OCI-LY3 (cell line): ENCODE data around the gene FGF5.
"Not testable (repeated sequence)": the region's sequence is repeated elsewhere in the genome, so short reads cannot be mapped to it uniquely, and the experiment has no call there.

Experiments
- H2AFZ ChIP-seq: fragments of 200-600, 300-600 bp; shearing (Covaris generic); 2 replicates; pipeline ENCODE4 v1.6.0; 2014; ENCODE audit warnings: antibody characterized with exemption, low read depth, low read length
- H3K27ac ChIP-seq: fragments of 200-600, 300-600 bp; sonication (generic); 2 replicates; pipeline ENCODE4 v1.5.1; 2014; ENCODE audit warnings: mild to moderate bottlenecking, low read length, moderate library complexity, mixed read lengths
- H3K27me3 ChIP-seq: fragments of 200-600, 300-600 bp; sonication (generic); 2 replicates; pipeline ENCODE4 v1.6.1; 2014; ENCODE audit warnings: low read depth, low read length, mixed read lengths
- H3K36me3 ChIP-seq: fragments of 200-600, 300-600 bp; sonication (generic); replicated peaks from 2 replicates; pipeline ENCODE3; 2014; ENCODE audit warnings: low read depth, low read length, mixed read lengths
- H3K4me1 ChIP-seq: fragments of 300-600, 200-600 bp; sonication (generic); 2 replicates; pipeline ENCODE4 v1.6.1; 2014; ENCODE audit warnings: low read length, mixed read lengths
- H3K4me2 ChIP-seq: fragments of 200-600, 300-600 bp; sonication (generic); 2 replicates; pipeline ENCODE4 v1.6.1; 2014; ENCODE audit warnings: low read length, mixed read lengths
- H3K4me3 ChIP-seq: fragments of 300-600, 200-600 bp; sonication (generic); 2 replicates; pipeline ENCODE4 v1.5.1; 2014; ENCODE audit warnings: antibody characterized with exemption, mild to moderate bottlenecking, low read length, moderate library complexity
- H3K79me2 ChIP-seq: fragments of 300-600, 200-600 bp; shearing (Covaris generic); 2 replicates; pipeline ENCODE4 v1.6.1; 2014; ENCODE audit warnings: mild to moderate bottlenecking, low read length, mixed read lengths
- H3K9ac ChIP-seq: fragments of 300-600, 200-600 bp; shearing (Covaris generic); 2 replicates; pipeline ENCODE4 v1.6.0; 2014; ENCODE audit warnings: mild to moderate bottlenecking, low read length, moderate library complexity
- H3K9me3 ChIP-seq: fragments of 200-600, 300-600 bp; shearing (Covaris generic); 2 replicates; pipeline ENCODE4 v1.6.1; 2014; ENCODE audit warnings: low read length, mixed read lengths; ENCODE audit not compliant: insufficient read depth
- H4K20me1 ChIP-seq: fragments of 200-600, 300-600 bp; sonication (generic); 2 replicates; pipeline ENCODE4 v1.6.1; 2016; ENCODE audit warnings: low read length, mixed read lengths; ENCODE audit not compliant: insufficient read depth
- CTCF ChIP-seq: fragments of 200-600, 300-600 bp; sonication (generic); IDR thresholded peaks from 2 replicates; pipeline ENCODE4 v1.5.1; 2014; ENCODE audit warnings: antibody characterized with exemption, low read length, low read depth
- EZH2phosphoT487 ChIP-seq: fragments of 200-600 bp; shearing (Covaris generic); IDR thresholded peaks from 2 replicates; pipeline ENCODE4 v1.6.1; 2018; ENCODE audit warnings: antibody characterized with exemption, mixed run types, low read depth

Gene FGF5

GRCh38 chr4:80286451-80286850, 20.0 kb downstream of the FGF5 start:
- H2AFZ ChIP-seq = no peak overlapping the region
- no peak overlapping the region for H3K27ac ChIP-seq
- no peaks in the 10 kb centered on the region for H3K27me3 ChIP-seq
- H3K9me3 ChIP-seq = no peaks in the 10 kb centered on the region
- no peaks in the 10 kb centered on the region for H3K79me2 ChIP-seq
- TF ChIP-seq CTCF (no peak), EZH2phosphoT487 (no peak)
- H4K20me1 ChIP-seq = no peaks in the 10 kb centered on the region
- H3K4me2 ChIP-seq = no peak overlapping the region
- H3K9ac ChIP-seq = no peak overlapping the region
- no peaks in the 10 kb centered on the region for H3K36me3 ChIP-seq
- no peaks in the 10 kb centered on the region for H3K4me1 ChIP-seq
- H3K4me3 ChIP-seq = no peak overlapping the region

GRCh38 chr4:80290665-80291064, 24.2 kb downstream of the FGF5 start:
- not testable (repeated sequence) for H3K27me3 ChIP-seq, H2AFZ ChIP-seq, H3K79me2 ChIP-seq, H3K36me3 ChIP-seq, H3K4me1 ChIP-seq, H3K4me2 ChIP-seq, H3K9ac ChIP-seq, H3K27ac ChIP-seq, H3K4me3 ChIP-seq, H4K20me1 ChIP-seq, H3K9me3 ChIP-seq

GRCh38 chr4:80294206-80294605, 27.7 kb downstream of the FGF5 start:
- no peaks in the 10 kb centered on the region for H3K36me3 ChIP-seq
- H3K4me3 ChIP-seq = no peak overlapping the region
- no peaks in the 10 kb centered on the region for H3K79me2 ChIP-seq
- TF ChIP-seq EZH2phosphoT487 (no peak), CTCF (no peak)
- H3K27me3 ChIP-seq = no peaks in the 10 kb centered on the region
- no peaks in the 10 kb centered on the region; the same call in 1 of the 2 replicates for H3K9me3 ChIP-seq
- no peak overlapping the region for H3K27ac ChIP-seq
- no peak overlapping the region for H3K9ac ChIP-seq
- H4K20me1 ChIP-seq = no peaks in the 10 kb centered on the region
- no peak overlapping the region for H2AFZ ChIP-seq
- no peak overlapping the region for H3K4me2 ChIP-seq
- no peaks in the 10 kb centered on the region for H3K4me1 ChIP-seq

GRCh38 chr4:80295336-80295735, 28.9 kb downstream of the FGF5 start:
- H2AFZ ChIP-seq = no peak overlapping the region
- H3K4me3 ChIP-seq = no peak overlapping the region
- no peaks in the 10 kb centered on the region for H3K36me3 ChIP-seq
- TF ChIP-seq EZH2phosphoT487 = no peak
- no peak for TF ChIP-seq CTCF
- H3K9me3 ChIP-seq = no peaks in the 10 kb centered on the region; the same call in 1 of the 2 replicates
- no peak overlapping the region for H3K27ac ChIP-seq
- H3K4me2 ChIP-seq = no peak overlapping the region
- no peaks in the 10 kb centered on the region for H4K20me1 ChIP-seq
- H3K79me2 ChIP-seq = no peaks in the 10 kb centered on the region
- H3K4me1 ChIP-seq = no peaks in the 10 kb centered on the region
- no peak overlapping the region for H3K9ac ChIP-seq
- H3K27me3 ChIP-seq = no peaks in the 10 kb centered on the region

GRCh38 chr4:80295826-80296225, 29.4 kb downstream of the FGF5 start:
- no peaks in the 10 kb centered on the region; the same call in 1 of the 2 replicates for H3K9me3 ChIP-seq
- no peaks in the 10 kb centered on the region for H3K27me3 ChIP-seq
- TF ChIP-seq CTCF = no peak
- no peak for TF ChIP-seq EZH2phosphoT487
- no peak overlapping the region for H3K4me3 ChIP-seq
- no peaks in the 10 kb centered on the region for H3K4me1 ChIP-seq
- H3K4me2 ChIP-seq = no peak overlapping the region
- H3K9ac ChIP-seq = no peak overlapping the region
- H3K79me2 ChIP-seq = no peaks in the 10 kb centered on the region
- no peaks in the 10 kb centered on the region for H4K20me1 ChIP-seq
- no peaks in the 10 kb centered on the region for H3K36me3 ChIP-seq
- H3K27ac ChIP-seq = no peak overlapping the region
- no peak overlapping the region for H2AFZ ChIP-seq
